ENCODE measurements around the gene ERH.
"Not testable (repeated sequence)": the region's sequence is repeated elsewhere in the genome, so short reads cannot be mapped to it uniquely, and the experiment has no call there.

ERH gene

DNA sequence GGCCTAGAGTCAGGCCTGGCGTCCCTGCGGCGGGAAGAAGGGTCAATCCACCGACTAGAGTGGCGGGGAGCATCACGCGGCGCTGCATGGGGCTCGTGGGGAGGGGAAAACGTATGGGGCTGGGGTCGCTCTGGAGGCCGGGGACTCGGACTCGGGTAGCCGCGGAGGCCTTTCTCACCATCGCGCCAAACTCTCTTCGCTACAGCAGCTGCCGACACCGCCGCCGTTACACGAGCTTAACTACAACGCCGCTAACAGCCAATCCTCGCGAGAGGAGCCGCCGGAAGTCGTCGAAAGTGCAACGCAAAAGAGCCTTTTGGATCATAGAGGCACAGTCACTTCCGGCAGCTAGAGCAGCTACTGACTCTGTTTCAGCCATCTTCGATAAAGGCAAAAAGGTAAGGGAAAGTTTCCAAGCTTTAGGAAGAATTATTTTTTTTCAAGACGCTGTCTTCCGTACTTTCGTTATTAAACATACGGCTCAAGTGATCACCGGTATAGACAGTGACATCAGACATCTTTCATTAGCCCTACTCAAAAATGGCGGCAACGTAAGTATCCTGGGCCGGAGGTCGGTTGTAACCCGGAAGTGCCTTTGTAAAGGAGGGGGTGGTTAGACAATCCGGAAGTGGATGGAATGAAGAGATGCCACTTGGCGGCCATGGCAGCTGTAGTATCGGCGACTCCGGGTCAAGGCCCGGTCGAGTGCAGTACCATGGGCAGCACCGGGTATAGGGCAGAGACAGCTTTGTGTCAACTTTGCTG is at the start of gene ERH, which contains the start of gene SLC39A9:
Gene ERH (minus strand): TSS at position 247 of the 765 bp plus-strand sequence. CDS start 66 bp downstream, at position 181.
Gene SLC39A9 (plus strand): TSS at position 640 of the 765 bp plus-strand sequence. CDS start 678 bp downstream, outside the sequence.
- peak; percentile 74 to 89 (median 82) for DNase-seq

- DNase-seq: no peak
Observed at GRCh38 chr14:69443296-69443805, 45.3 kb upstream of the ERH start.

DNA sequence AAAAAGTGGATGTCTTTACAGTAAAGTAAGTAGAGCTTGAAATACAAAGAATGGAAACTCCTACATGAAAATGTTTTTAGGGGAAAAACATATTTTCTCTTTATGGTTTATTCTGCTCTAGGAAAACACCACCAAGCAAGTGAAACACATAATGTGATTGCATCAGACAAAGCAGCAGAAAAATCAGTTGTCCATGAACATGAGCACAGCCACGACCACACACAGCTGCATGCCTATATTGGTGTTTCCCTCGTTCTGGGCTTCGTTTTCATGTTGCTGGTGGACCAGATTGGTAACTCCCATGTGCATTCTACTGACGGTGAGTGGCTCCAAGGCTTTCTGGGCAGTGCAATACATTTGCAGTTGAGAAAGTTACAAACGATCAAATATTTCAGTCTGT is 43.8 kb upstream of the ERH start:
- DNase-seq: no peak

DNA sequence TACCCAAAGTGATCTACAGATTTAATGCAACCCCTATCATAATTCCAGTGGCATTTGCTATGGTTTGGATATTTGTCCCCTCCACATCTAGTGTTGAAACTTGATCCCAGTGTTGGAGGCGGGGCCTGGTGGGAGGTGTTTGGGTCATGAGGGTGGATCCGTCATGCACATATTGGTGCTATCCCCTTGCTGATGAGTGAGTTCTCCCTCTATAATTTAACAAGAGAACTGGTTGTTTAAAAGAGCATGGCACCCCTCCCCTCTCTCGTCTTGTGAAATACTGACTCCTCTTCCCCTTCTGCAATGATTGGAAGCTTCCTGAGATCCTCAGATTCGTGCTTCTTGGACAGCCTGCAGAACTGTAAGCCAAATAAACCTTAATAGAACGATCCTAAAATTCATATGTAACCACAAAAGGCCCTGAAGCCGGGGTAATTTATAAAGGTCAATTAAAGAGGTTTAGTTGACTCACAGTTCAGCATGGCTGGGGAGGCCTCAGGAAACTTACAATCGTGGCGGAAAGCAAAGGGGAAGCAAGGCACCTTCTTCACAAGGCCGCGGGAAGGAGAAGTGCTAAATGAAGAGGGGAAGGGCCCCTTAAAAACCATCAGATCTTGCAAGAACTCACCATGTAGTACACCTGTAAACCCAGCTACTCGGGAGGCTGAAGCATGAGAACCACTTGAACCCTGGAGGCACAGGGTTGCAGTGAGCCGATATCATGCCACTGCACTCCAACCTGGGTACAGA is 41.6 kb upstream of the ERH start:
- no peak for DNase-seq

- DNase-seq: no peak
Observed at GRCh38 chr14:69432364-69432763, 34.3 kb upstream of the ERH start.

DNA sequence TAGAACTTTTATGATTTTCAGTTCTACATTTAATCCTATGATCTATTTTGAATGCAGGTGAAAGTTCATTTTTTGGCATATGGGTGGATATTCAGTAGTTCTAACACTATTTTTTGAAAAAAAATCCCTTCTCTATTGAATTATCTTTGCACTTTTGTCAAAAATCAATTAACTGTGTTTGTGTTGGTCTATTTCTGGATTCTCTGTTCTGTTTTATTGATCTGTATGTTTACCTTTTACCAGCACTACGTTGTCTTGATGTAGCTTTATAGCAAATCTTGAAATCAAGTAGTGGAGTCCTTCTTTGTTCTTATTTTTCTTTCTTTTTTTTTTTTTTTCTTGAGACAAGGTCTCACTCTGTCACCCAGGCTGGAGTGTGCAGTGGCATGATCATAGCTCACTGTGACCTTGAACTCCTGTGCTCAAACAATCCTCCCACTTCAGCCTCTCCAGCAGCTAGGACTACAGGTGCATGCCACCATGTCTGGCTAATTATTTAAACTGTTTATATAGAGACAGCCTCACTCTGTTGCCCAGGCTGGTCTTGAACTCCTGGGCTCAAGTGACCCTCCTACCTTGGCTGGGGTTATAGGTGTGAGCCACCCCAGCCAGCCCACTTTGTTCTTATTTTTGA is 32.3 kb upstream of the ERH start:
- DNase-seq: no peak

DNA sequence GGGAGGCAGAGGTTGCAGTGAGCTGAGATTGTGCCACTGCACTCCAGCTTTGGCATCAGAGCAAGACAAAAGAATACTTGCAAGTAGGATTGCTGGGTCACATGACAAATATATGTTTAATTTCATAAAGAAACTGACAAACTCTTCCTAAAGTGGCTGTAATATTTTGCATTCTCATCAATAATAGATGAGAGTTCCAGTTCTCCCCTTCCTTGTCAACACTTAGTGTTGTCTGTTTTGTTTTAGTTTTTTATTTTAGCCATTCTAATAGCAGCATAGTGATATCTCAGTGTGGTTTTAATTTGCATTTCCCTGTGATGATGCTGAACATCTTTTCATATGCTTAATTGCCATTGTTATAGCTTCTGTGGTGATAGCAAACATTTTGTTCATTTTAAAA is 31.5 kb upstream of the ERH start:
- DNase-seq: no peak

DNA sequence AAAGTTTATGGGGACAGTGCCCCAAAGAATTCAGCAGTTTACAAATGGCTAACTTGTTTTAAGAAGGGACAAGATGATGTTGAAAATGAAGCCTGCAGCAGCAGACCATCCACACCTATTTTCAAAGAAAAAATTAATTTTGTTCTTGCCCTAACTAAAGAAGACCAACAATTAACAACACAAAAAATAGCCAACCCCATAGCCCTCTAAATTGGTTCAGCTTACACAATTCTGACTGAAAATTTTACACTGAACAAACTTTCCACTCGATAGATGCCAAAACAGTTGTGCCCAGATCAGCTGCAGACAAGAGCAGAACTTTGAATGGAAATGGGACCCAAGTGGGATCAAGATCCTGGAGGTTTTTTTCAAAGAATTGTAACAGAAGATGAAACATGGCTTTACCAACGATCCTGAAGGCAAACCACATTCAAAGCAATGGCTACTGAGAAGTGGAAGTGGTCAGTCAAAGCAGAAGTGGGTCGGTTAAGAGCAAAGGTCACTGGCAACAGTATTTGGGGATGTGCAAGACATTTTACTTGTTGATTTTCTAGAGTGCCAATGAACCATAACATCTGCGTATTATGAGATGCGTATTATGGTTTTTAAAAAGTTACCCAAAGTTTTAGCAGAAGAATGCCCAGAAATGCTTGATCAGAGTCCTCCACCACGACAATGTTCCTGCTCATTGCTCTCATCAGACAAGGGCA is 30.3 kb upstream of the ERH start:
- DNase-seq: no peak

DNA sequence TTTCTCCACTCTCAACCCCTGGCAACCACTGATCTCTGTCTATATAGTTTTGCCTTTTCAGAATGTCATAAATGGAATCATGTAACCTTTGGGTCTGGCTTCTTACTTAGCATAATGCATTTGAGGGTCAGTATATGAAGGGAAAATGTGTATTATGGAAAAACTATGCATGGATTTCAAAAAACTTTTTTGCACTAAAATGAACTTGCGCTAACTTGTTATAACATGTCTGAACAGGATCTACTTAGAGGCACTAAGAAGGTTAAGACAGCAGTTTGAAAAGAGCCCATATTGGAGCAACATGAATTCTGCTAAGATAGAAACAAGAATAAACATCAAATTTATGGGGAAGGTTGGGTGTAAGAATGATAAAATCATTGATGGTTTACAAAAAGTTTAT is 29.5 kb upstream of the ERH start:
- DNase-seq: no peak

DNA sequence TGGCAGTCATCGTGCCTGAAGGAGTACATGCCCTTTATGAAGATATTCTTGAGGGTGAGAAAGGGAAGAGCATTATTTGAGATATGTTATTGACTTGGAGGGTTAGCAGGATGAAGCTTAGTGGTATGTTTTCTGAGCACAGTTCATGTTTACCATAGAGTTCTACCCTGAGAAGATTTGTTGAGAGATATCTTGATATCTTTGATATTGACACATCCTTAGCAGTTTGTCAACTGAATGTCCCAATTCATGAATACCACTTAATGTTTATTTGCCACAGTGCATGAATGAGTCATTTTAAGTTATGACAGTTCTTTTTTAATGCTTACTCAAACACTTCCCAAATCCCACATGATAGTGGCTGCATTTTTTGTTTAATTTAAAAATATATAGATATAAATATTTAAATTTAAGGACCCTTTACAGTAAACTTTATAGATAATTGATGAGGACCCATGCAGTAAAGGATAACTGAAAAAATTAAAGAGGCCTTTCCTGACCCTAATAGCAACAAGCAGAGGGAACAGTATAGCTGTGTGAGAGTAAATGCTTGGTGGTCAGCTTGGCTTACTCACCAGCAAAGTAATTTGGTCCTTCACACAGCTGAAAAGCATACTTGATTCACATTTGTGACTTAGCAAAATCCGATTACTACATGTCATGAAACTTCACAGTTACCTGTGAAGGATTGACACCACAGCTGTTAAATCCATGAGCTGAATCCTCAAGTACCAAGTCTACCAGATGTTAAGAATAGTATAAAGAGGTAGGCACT is 26.2 kb upstream of the ERH start:
- DNase-seq: no peak

DNA sequence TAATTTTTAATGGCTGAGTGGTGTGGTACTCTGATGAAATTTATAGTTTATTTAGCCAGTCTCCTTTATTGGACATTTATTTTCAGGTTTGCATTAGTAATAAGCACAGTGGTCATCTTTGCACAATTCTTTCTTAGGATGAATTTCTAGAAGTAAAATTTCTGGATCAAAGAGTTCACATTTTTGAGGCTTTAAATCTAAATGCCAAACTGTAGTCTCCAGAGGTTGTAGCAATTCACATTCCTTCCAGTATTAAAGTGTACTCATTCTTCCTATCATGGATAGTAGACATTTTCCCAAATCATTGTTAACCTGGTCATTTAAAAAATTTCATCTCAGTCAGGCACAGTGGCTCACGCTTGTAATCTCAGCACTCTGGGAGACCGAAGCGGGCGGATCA is 25.2 kb upstream of the ERH start:
- DNase-seq: no peak

GRCh38 chr14:69416087-69416486 is 18.0 kb upstream of the ERH start:
- not testable (repeated sequence) for DNase-seq

GRCh38 chr14:69413483-69413882 is 15.4 kb upstream of the ERH start:
- no peak for DNase-seq

GRCh38 chr14:69408331-69408960 is 10.3 kb upstream of the ERH start:
- no peak for DNase-seq

GRCh38 chr14:69405762-69406161 is 7.7 kb upstream of the ERH start:
- no peak for DNase-seq

- no peak for DNase-seq
Observed at GRCh38 chr14:69404883-69405282, 6.8 kb upstream of the ERH start.

DNA sequence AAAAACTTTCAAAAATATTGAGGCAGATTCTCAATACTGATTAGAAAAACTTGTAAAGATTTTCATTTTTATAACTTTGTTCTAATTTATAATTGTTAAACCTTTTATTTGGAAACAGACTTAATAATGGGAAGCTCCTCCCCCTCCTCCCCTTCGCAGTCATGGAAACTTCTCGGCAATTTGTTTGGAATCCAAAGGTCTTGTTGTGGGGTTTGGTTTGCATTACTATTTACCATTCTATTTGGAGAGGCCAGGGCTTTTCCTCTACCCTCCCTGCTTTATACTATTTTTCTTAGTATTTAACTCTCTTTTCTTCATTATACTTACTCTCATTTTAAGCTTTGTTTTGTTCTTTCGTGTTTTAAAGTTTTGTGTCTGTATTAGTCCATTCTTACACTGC is 6.4 kb upstream of the ERH start:
- no peak for DNase-seq

GRCh38 chr14:69401841-69402240 is 3.7 kb upstream of the ERH start:
- no peak for DNase-seq

DNA sequence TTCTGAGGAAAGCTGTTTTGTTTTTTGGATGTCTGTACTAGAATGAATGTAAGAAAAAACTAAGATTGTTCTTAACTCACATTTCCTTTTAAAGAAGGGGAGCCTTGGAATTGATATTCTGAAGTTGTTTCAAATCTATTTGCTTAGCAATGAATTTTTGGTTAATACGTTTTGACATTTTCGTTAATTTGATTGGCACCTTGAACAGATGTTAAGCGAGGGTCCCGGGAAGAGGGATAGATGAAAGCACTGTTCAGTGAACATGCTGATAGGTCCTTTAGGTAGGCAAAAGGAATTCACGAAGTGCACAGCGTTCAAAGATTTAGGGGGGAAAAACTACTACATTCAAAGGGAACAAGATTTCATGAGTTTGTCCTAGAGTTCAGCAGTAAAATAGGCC is 2.1 kb upstream of the ERH start:
- no peak for DNase-seq

GRCh38 chr14:69399750-69400149 is 1.7 kb upstream of the ERH start:
- no peak for DNase-seq

DNA sequence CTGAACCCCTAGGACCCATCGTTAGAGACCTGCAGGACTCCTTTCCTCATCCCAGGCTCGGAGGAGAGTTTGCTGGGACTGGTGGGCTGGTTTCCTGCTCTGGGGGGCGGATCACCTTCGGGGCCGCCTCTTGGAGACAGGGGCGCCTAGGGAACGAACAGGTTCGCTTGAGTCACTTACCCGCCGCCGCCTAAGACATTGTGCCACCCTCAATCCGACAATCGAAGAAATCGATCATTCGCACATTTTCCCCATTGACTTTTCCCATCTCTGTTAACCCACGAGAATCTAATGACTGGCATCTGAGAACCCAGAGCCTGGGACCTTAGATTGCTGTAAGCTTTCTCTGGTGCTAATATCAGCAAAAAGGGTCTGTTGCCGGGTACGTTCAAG is 715 bp upstream of the ERH start:
- no peak for DNase-seq

DNA sequence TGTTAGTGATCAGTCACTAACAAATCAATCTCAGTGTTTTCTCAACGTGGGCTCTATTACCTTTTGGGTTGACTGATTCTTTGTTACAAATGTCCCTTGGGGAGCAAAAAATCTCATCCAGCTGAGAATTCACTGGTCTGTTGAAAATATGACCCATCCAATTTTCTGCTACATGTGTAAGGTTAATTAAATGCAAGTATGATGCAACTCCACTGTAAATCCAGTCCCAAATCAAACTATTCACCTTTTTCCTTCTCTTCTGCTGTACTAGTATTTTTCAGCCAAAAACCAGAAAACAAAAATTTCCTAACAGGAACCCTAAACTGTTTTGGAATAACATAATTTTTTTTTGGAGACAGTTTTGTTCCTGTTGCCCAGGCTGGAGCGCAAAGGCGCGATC is 2.2 kb downstream of the ERH start:
- no peak for DNase-seq

Measured in activated naive CD4-positive, alpha-beta T cell (primary cell).